Memory B cell (primary cell): ENCODE results near the gene PAX5.

Experiments used
- ATAC-seq: fragments of 150-1000 bp; cut with Tn5 transposase; 2 replicates; pipeline ENCODE4 v1.10.0; 2021; ENCODE audit warnings: low read depth, mild to moderate bottlenecking, moderate library complexity
- DNase-seq, 2 donors: peaks; one replicate each; pipeline ENCODE4 v3.0.0; 2022; ENCODE audit warnings: low spot score in 2 of 2
- H3K27ac Mint-ChIP-seq: one replicate; pipeline ENCODE4 v1.8.0; 2022; ENCODE audit warnings: mild to moderate bottlenecking, moderate library complexity, mixed read lengths
- H3K27me3 Mint-ChIP-seq: one replicate; pipeline ENCODE4 v1.8.0; 2022; ENCODE audit warnings: mixed read lengths
- H3K36me3 Mint-ChIP-seq: one replicate; pipeline ENCODE4 v1.8.0; 2022; ENCODE audit warnings: mild to moderate bottlenecking, mixed read lengths
- H3K4me1 Mint-ChIP-seq: one replicate; pipeline ENCODE4 v1.8.0; 2022; ENCODE audit warnings: mixed read lengths
- H3K4me3 Mint-ChIP-seq: one replicate; pipeline ENCODE4 v1.8.0; 2022; ENCODE audit warnings: mild to moderate bottlenecking, moderate library complexity, mixed read lengths
- H3K9me3 Mint-ChIP-seq: one replicate; pipeline ENCODE4 v1.8.0; 2022; ENCODE audit warnings: mixed read lengths

Gene PAX5

DNA sequence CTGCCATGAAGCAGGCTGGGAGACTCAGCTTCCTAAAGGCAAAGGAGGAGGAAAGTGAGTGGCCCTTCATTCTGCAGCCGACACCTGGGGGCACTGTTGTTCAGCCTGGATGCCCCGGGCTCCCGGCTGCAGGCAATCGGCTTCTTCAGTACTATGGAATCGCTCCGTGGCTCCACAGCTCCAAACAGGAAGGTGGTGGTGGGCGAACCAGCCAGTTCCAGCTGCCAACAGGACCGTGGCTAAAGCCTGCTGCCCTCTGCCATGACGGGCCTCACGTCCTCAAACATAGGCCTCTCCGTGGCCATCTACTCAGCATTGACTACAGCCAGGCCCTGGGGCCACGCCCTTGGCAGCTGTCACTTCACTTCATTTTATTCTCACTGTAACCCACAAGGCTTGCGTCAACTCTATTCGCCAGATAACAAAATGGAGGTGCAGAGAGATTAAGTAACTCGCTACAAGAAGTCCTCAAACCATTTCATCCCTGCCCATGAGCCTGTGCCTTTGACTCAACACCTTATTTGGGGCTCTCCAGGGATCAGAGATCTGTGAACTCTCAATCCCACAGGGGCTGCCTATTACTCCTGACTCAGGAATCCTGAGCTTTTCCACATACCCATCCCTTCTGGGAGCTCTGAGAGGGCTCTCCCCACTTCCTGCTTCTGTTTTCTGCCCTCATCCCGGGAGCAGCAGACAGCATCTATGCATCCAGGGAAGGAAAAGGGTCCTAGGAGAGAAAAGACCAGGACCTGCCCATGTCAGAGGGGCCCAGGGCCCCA, 38.0 kb downstream of the PAX5 start:
- Mint-ChIP-seq H3K27me3 (no peaks in the 10 kb centered on the region), H3K9me3 (peaks cover 5% of the 10 kb centered on the region), H3K4me3 (peak overlapping the region; percentile 67), H3K27ac (peak overlapping the region; percentile 97), H3K4me1 (peaks cover 89% of the 10 kb centered on the region), H3K36me3 (peaks cover 34% of the 10 kb centered on the region)
- peak; percentile 60 to 78 for DNase-seq
- ATAC-seq = peak; percentile 59

DNA sequence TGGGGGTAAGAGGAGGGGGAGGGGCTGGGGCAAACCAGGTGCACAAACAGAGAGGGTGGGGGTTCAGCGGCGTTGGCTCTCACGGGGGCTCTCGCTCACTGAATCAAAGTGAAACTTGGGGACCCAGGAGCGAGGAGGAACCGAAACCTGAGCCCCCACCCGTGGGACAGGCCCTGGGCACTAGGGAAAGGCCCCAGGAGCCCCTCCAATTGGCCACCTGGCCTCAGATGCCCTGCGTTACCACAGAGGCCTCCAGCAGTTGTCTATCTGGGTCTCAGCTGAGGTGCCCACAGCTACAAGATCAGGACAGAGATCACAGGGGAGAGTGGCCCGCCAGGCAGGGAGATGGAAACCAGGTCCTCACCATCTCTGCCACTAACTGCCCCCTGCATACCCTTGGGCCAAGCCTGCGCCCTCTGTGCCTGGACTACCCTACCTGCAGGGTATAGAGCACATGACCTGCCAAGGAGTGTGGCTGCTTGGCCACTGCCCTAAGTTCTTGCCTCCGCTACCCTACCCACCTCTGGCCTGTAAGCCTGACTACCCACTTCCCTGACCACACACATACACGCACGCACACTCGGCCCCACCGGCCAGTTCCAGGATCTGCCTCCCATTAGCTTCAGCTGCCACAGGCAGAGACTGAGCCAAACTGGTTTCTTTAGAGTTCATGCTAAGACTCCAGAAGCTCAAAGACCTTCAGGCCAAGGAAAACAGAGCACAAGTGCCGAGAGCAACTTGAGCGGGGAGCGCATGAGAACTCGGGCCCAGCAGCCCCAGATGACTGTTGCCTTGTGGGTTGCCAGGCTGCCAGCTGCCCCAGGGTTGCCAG, 39.9 kb downstream of the PAX5 start:
- peaks cover 33% of the 10 kb centered on the region for H3K36me3 Mint-ChIP-seq
- H3K4me3 Mint-ChIP-seq = peak overlapping the region; percentile 75
- peak; percentile 71 to 82 for DNase-seq
- no peaks in the 10 kb centered on the region for H3K27me3 Mint-ChIP-seq
- H3K9me3 Mint-ChIP-seq = peaks cover 5% of the 10 kb centered on the region
- peak; percentile 80 for ATAC-seq
- peak overlapping the region; percentile 97 for H3K27ac Mint-ChIP-seq
- H3K4me1 Mint-ChIP-seq = peaks cover 84% of the 10 kb centered on the region

DNA sequence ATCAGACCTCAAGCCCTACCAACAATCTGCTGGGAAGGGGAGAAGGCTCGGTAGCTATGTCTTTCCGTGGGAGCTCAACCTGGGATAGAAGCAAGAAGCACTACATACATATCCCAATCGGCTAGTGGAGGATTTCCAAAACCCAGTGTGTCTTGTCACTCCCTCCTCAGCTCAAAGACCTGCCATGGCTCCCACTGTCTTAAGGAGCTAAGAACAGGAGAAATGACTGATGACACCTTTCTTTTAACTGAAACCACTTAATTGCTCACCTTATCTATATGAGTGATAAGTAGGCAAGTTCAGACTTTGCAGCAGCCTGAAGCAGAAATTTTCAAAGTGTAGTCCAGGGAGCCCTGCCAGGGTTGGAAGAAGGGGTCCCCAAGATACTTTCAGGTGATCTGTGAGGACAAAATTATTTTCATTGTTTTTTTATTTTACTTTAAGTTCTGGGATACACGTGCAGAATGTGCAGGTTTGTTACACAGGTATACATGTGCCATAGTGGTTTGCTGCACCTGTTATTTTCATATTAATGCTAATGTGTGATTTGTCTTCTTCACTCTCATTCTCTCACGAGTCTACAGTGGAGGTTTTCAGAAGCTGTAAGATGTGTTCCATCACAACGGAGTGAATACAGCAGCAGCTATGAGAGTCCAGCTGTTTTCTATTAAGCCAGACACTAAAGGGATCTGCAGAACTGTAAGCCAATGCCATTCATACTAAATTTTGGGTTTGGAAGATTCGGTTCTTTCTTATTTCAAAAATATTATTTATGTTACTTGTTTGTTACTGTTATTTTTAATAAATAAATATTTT, 41.4 kb downstream of the PAX5 start:
- no peak for DNase-seq
- Mint-ChIP-seq H3K27ac (peak overlapping the region; percentile 97), H3K9me3 (peaks cover 5% of the 10 kb centered on the region), H3K36me3 (peaks cover 31% of the 10 kb centered on the region), H3K4me3 (peak overlapping the region; percentile 48), H3K27me3 (no peaks in the 10 kb centered on the region), H3K4me1 (peaks cover 79% of the 10 kb centered on the region)
- no peak for ATAC-seq

DNA sequence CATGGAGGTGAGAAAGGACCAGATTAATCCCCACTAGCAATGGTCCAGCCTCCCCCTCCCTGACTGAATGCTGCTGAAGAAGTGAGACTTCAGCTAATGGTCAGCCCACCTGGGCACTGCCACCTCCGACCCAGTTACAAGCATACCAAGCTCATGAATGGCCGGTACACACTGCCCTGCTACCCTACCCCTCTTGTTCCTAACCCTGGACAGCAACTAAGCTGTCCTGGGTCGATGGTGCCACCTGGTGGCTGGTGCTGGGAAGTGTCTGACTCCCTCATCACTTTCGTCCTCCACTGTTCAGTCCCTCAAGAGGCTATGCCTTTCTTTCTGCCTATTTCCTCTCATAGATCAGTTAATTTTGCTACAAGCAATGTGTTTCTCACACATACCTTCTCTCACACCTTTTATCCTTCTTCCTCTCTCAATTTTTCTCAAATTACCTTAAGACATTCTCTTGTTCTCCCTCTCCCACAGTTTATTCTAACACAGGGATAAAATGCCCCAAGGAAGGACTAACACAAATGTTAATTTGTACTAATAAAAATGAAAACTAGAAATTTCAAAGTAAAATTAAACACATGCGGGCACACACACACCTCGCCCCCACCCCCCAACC, 42.4 kb downstream of the PAX5 start:
- peaks cover 37% of the 10 kb centered on the region for H3K36me3 Mint-ChIP-seq
- peaks cover 5% of the 10 kb centered on the region for H3K9me3 Mint-ChIP-seq
- ATAC-seq (no peak), DNase-seq (peak in 1 of 2 donors; percentile 44)
- peaks cover 79% of the 10 kb centered on the region for H3K4me1 Mint-ChIP-seq
- no peaks in the 10 kb centered on the region for H3K27me3 Mint-ChIP-seq
- H3K4me3 Mint-ChIP-seq = peak overlapping the region; percentile 1
- H3K27ac Mint-ChIP-seq = peak overlapping the region; percentile 97

DNA sequence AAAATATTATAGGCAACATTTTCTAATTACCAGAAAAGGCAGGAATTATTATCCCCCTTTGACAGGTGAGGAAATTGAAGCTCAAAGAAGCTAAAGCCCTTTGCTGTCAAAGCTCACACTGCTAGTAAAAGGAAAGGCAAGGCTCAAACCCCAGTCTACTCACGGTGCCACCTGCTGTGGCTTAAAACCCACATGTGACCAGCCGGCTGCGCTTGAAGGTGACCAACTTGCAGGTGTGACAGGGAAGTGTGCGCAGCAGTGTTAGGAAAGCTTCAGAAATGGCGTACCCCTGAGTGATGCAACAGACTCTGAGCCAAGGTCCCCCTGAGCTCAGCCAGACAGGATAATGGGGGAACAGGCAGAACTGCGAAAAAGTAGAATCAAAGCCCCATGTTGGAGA, 45.2 kb downstream of the PAX5 start:
- ATAC-seq (peak; percentile 63), DNase-seq (no peak)
- Mint-ChIP-seq H3K4me1 (peaks cover 67% of the 10 kb centered on the region), H3K27me3 (no peaks in the 10 kb centered on the region), H3K36me3 (peaks cover 41% of the 10 kb centered on the region), H3K4me3 (peak overlapping the region; percentile 27), H3K27ac (peak overlapping the region; percentile 97), H3K9me3 (peaks cover 5% of the 10 kb centered on the region)

DNA sequence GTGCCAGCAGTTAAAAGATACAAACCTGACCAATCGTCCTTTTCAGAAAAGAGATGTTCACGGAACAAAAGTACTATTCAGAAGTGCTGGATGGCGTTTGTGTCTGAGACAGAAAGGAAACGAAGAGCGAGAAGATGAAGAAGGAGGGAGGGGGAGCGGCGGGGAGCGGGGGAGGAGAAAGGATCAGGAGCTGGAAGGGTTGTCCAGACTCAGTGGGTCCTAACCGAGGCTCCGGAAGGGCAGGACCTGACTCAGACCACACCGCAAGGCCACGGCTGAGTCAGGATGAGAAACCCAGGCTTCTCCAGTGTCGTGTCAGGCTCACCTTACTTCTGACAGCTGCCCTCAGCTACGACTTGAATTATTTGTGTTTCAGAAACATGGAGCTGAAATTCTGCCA, 46.2 kb downstream of the PAX5 start:
- H3K9me3 Mint-ChIP-seq = peaks cover 5% of the 10 kb centered on the region
- DNase-seq (no peak), ATAC-seq (no peak)
- peaks cover 64% of the 10 kb centered on the region for H3K4me1 Mint-ChIP-seq
- peaks cover 43% of the 10 kb centered on the region for H3K36me3 Mint-ChIP-seq
- peak overlapping the region; percentile 97 for H3K27ac Mint-ChIP-seq
- H3K27me3 Mint-ChIP-seq = no peaks in the 10 kb centered on the region
- peak overlapping the region; percentile 69 for H3K4me3 Mint-ChIP-seq

DNA sequence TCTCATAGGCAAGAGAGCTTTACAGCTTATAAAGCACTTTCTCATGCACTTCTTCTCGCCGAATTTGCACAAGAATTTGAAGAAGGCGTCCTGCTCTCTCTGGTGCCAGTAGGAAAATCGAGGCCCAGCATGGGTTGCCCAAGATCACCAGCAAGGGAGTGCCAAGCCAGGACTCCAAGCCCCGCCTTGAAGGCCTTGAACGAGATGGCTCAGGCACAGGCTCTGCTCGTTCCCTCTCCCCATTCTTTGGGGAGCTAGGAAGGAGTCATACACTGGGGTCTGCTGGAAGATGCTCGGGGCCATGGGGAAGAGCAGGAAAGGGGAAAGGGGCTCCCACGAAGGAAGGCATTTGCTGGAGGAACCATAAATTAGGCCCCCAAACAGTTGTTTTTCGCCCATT, 46.7 kb downstream of the PAX5 start:
- Mint-ChIP-seq H3K27me3 (no peaks in the 10 kb centered on the region), H3K4me3 (peak overlapping the region; percentile 69), H3K4me1 (peaks cover 65% of the 10 kb centered on the region), H3K27ac (peak overlapping the region; percentile 97), H3K9me3 (peaks cover 5% of the 10 kb centered on the region), H3K36me3 (peaks cover 42% of the 10 kb centered on the region)
- DNase-seq = no peak
- ATAC-seq = no peak

DNA sequence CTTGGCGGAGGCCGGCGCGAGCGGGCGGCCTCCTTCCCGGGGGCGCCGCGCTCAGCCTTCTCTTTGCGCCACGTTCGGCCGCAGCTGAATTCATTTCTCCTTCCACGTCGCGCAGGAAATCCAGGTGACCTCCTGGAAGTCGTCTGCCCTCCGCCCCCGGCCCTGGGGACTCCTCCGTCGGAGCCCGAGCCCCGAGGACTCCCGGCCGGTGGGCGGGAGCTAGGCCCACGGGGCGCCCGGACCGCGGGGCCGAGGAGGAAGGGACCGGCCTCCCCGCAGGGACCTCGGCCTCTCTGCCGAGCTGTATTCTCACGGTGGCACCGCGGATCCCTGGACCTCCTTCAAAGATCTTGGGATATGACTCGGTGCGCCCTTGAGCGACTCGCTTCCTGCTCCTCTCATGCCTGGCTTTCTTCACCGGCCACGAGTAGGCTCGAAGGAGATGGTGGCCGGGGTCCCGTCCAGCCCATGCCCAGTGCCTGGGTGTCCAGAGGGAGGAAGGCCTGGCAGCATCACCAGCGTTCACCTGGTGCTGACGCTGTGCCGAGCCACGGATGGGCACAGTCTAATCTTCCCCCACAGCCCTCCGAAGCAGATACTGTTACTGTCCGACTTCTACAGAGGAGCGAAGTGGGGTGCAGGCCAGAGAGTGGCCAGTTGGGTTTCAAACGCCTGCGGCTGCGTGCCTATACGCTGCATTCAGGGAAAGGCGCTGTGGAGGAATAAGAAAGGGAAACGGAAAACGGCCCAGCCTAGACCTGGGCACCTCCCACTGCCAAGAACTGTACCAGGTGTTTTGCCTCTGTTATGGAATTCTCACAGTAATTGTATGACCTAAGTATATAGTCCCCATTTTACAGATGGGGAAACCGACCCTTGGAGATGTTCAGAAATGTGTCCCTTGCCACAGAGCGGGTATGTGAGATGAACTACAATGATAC, 47.3 kb downstream of the PAX5 start:
- Mint-ChIP-seq H3K27me3 (no peaks in the 10 kb centered on the region), H3K9me3 (peaks cover 4% of the 10 kb centered on the region), H3K27ac (peak overlapping the region; percentile 97), H3K36me3 (peaks cover 36% of the 10 kb centered on the region), H3K4me1 (peaks cover 61% of the 10 kb centered on the region), H3K4me3 (peak overlapping the region; percentile 69)
- ATAC-seq (no peak), DNase-seq (no peak)

DNA sequence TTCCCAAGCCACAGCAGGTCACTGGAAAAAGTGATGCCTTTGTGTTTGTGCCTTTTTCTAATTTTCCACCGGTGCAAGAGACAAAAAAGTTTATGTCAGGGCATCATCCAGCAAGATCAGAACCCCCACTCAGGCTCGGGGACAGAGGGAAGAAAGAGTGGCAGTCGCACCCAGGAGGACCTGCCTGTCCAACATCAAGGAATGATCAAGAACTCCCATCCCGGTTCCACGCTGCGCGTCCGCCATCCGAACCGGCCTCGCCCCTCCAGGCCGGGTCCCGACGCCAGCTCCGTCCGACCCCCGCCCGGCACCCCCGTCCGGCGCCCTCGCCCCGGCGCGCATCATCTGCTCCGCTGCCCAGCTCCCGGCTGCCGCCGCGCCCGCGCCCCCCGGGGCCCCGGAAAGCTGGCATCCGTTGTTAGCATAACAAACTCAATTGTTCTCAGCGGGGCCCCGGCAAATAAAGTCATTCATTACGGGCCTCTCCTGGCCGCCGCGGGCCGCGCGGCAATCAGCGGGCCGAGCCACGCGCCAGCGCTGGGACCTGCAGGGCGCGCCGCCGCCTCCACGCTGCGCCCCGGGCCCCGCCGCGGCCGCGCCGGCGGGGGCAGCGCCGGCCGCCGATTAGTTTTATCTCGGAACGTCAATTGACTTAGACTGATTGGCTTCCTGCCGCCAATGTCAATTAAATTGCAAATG, 48.1 kb downstream of the PAX5 start:
- ATAC-seq (no peak), DNase-seq (no peak)
- no peak overlapping the region for H3K4me3 Mint-ChIP-seq
- H3K27ac Mint-ChIP-seq = peak overlapping the region; percentile 80
- peaks cover 34% of the 10 kb centered on the region for H3K36me3 Mint-ChIP-seq
- H3K4me1 Mint-ChIP-seq = peaks cover 61% of the 10 kb centered on the region
- no peaks in the 10 kb centered on the region for H3K27me3 Mint-ChIP-seq
- H3K9me3 Mint-ChIP-seq = no peaks in the 10 kb centered on the region

DNA sequence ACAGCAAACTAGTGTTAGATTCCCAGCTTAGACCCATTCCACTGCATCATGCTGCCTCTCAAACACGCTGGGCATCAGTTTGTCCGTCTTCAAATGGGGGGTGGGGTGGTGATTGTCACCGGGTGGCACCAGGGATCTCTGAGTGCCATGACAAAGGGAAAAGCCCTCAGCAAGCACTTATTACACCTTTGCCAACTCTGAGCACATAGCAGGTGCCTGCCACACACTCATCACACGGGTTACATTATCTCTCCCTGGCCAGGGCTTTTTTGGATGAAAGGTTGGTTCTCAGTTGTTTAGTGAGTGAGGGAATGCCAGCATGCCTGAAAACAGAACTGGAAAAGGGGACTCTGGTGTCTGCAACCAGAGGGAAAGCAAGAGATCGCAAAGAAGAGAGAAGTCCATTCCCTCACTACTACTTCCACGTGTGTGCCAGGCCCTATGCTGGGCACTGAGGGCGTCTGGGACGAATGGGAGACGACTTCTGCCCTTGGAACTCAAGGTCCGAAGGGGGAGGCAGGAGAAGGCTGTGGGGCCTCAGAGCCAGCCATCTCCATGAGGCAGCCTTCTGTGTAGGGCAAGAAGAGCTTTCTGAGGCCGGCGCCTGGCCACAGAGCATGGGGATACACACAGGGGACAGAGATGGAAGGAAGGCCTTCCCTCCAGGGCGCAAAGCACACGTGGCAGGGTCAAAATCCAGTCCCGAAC, 48.9 kb downstream of the PAX5 start:
- ATAC-seq (no peak), DNase-seq (no peak)
- Mint-ChIP-seq H3K27ac (peak overlapping the region; percentile 80), H3K36me3 (peaks cover 30% of the 10 kb centered on the region), H3K9me3 (no peaks in the 10 kb centered on the region), H3K27me3 (no peaks in the 10 kb centered on the region), H3K4me3 (peak overlapping the region; percentile 4), H3K4me1 (peaks cover 63% of the 10 kb centered on the region)

DNA sequence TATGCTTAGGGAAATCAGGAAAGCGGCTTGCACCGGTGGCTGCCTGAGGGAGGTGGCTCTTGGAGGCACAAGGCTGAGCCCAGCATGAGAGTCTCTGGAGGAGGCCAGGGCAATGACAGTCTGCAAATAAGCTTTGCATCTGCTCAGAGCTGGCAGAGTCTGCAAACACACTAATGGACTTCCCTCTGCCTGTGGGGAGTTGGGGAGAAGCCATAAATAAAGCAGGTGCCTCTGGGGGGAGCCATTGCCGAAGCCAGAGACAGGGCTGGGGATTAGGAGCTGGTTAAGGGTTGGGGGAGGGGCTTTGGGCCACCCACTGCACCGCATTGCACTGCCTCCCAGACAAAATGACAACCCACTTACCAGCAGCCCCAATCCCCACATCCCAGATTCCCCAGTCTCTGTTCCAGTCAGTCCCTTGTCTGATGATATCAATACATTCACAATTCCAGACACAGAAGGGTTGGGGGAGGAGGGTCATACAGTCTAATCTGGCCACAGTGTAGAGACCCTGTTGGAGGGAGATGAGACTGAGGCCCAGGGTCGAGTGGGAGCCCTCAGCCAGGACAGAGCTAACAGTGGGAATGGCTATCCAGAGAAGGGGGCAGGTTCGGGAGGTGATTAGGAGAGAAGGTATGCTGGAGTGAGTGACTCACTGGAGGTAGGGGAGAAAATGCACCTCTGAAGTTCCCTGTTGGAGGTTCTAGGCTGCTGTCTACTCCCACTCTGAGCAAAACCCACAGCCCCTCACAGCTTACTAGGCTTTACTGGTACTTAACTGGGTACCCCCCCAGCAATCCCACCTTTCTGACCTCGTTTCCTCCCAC, 53.7 kb downstream of the PAX5 start:
- ATAC-seq = peak; percentile 38
- peaks cover 56% of the 10 kb centered on the region for H3K4me1 Mint-ChIP-seq
- H3K27me3 Mint-ChIP-seq = no peaks in the 10 kb centered on the region
- no peaks in the 10 kb centered on the region for H3K9me3 Mint-ChIP-seq
- no peak for DNase-seq
- peak overlapping the region; percentile 21 for H3K4me3 Mint-ChIP-seq
- H3K27ac Mint-ChIP-seq = peak overlapping the region; percentile 73
- H3K36me3 Mint-ChIP-seq = peaks cover 22% of the 10 kb centered on the region
